IMR-90 (cell line): ENCODE results near the gene LCAT. TPM values are rescaled to one million over a fixed set of nuclear protein-coding genes. Genes with fewer than 3 reads are reported as not detected.

Experiments
- ATAC-seq: fragments of 200-7000 bp; cut with Tn5 transposase; 2 replicates; pipeline ENCODE4 v1.9.1; 2020; ENCODE audit warnings: low read depth, mild to moderate bottlenecking, moderate library complexity
- BruUV-seq: library from RNA; stranded (reverse); fragments of 400-500 nt; replicated peaks from 2 replicates; lab custom pipeline; 2021; lab: Mats Ljungman, UMichigan
- CTCF ChIA-PET: fragments of 300-600 bp; formaldehyde crosslinking; extraction: SDS; loops from one replicate; lab custom pipeline; 2021; ENCODE audit warnings: antibody characterized with exemption; lab: Yijun Ruan, JAX
- POLR2A ChIA-PET: fragments of 300-600 bp; sonication (Branson Sonifier 250); formaldehyde crosslinking; loops from one replicate; lab custom pipeline; 2022; ENCODE audit warnings: antibody characterized with exemption; ENCODE audit not compliant: unreplicated experiment; lab: Charles Lee
- DNase-seq: peaks from one replicate; pipeline ENCODE4 v3.0.0; 2013
- H2AFZ ChIP-seq: replicated peaks from 2 replicates; pipeline ENCODE3; 2013; ENCODE audit warnings: low read length, mild to moderate bottlenecking; ENCODE audit not compliant: poor library complexity
- H2AK5ac ChIP-seq: 2 replicates; pipeline ENCODE4 v1.6.1; 2013; ENCODE audit warnings: low read depth, low read length, inconsistent platforms
- H2AK9ac ChIP-seq: replicated peaks from 2 replicates; pipeline ENCODE3; 2013; ENCODE audit warnings: mild to moderate bottlenecking, low read depth, low read length, moderate library complexity; ENCODE audit not compliant: poor library complexity
- H2BK120ac ChIP-seq: 2 replicates; pipeline ENCODE4 v1.6.1; 2013; ENCODE audit warnings: low read depth, low read length, inconsistent platforms
- H2BK15ac ChIP-seq: 3 replicates; pipeline ENCODE4 v1.6.1; 2013; ENCODE audit warnings: low read depth, low read length, inconsistent platforms
- H2BK20ac ChIP-seq: 2 replicates; pipeline ENCODE4 v1.6.1; 2013; ENCODE audit warnings: low read depth, mild to moderate bottlenecking, inconsistent platforms, low read length, moderate library complexity
- H2BK5ac ChIP-seq: 2 replicates; pipeline ENCODE4 v1.6.1; 2013; ENCODE audit warnings: mild to moderate bottlenecking, low read depth, low read length, inconsistent platforms; ENCODE audit not compliant: poor library complexity, severe bottlenecking
- H3K14ac ChIP-seq: replicated peaks from 2 replicates; pipeline ENCODE4 v1.6.1; 2013; ENCODE audit warnings: low read depth, low read length, inconsistent platforms
- H3K18ac ChIP-seq: 2 replicates; pipeline ENCODE4 v1.6.1; 2013; ENCODE audit warnings: low read depth, low read length, control low read depth
- H3K23ac ChIP-seq: 2 replicates; pipeline ENCODE4 v1.6.1; 2013; ENCODE audit warnings: low read depth, low read length, inconsistent platforms
- H3K27ac ChIP-seq: 2 replicates; pipeline ENCODE4 v1.5.1; 2013; ENCODE audit warnings: mild to moderate bottlenecking, control low read depth, low read length; ENCODE audit not compliant: insufficient read depth
- H3K27me3 ChIP-seq: 2 replicates; pipeline ENCODE4 v1.6.1; 2013; ENCODE audit warnings: low read length; ENCODE audit not compliant: control insufficient read depth, insufficient read depth
- H3K36me3 ChIP-seq: 2 replicates; pipeline ENCODE4 v1.6.1; 2013; ENCODE audit warnings: low read length, mixed read lengths; ENCODE audit not compliant: control insufficient read depth, insufficient read depth
- H3K4ac ChIP-seq: 2 replicates; pipeline ENCODE4 v1.6.1; 2013; ENCODE audit warnings: low read depth, low read length, inconsistent platforms
- H3K4me1 ChIP-seq: 2 replicates; pipeline ENCODE4 v1.6.1; 2013; ENCODE audit warnings: low read length, mixed read lengths; ENCODE audit not compliant: control insufficient read depth, insufficient read depth
- H3K4me2 ChIP-seq: 2 replicates; pipeline ENCODE4 v1.6.1; 2013; ENCODE audit warnings: low read depth, mild to moderate bottlenecking, control low read depth, low read length, moderate library complexity
- H3K4me3 ChIP-seq: 2 replicates; pipeline ENCODE4 v1.5.1; 2013; ENCODE audit warnings: low read depth, mild to moderate bottlenecking, control low read depth, low read length, moderate library complexity; ENCODE audit not compliant: insufficient read depth
- H3K56ac ChIP-seq: 2 replicates; pipeline ENCODE4 v1.6.1; 2013; ENCODE audit warnings: low read length, inconsistent platforms; ENCODE audit not compliant: insufficient read depth; ENCODE audit errors: extremely low read depth
- H3K79me1 ChIP-seq, 2 experiments: 2 replicates each; pipeline ENCODE4 v1.6.1; 2013; ENCODE audit warnings: low read length in 2 of 2, inconsistent platforms in 1 of 2, low read depth in 1 of 2
- H3K9ac ChIP-seq: 2 replicates; pipeline ENCODE4 v1.6.1; 2013; ENCODE audit warnings: low read depth, low read length, control low read depth
- H3K9me1 ChIP-seq: 2 replicates; pipeline ENCODE4 v1.6.1; 2013; ENCODE audit warnings: low read length, inconsistent platforms; ENCODE audit not compliant: insufficient read depth
- H3K9me3 ChIP-seq: 2 replicates; pipeline ENCODE4 v1.6.1; 2013; ENCODE audit warnings: low read length; ENCODE audit not compliant: control insufficient read depth, insufficient read depth
- H4K20me1 ChIP-seq: 2 replicates; pipeline ENCODE4 v1.6.1; 2013; ENCODE audit warnings: low read length, inconsistent platforms; ENCODE audit not compliant: insufficient read depth
- H4K5ac ChIP-seq: 2 replicates; pipeline ENCODE4 v1.6.1; 2013; ENCODE audit warnings: mild to moderate bottlenecking, low read depth, low read length, control low read depth
- H4K8ac ChIP-seq, 2 experiments: 2 replicates each; pipeline ENCODE4 v1.6.1; 2013; ENCODE audit warnings: low read depth in 2 of 2, low read length in 2 of 2, control low read depth in 1 of 2, inconsistent platforms in 1 of 2
- H4K91ac ChIP-seq: 2 replicates; pipeline ENCODE4 v1.6.1; 2013; ENCODE audit warnings: low read depth, low read length, inconsistent platforms; ENCODE audit not compliant: insufficient read depth
- BHLHE40 ChIP-seq: fragments of 150-350 bp; IDR thresholded peaks from 2 replicates; pipeline ENCODE4 v1.6.1; 2016; ENCODE audit warnings: mild to moderate bottlenecking, low read depth, low read length
- CHD1 ChIP-seq: IDR thresholded peaks from 2 replicates; pipeline ENCODE4 v1.6.1; 2012; ENCODE audit warnings: low read depth, low read length, improper control_type of control experiment
- CTCF ChIP-seq: conservative IDR thresholded peaks from 2 replicates; pipeline ENCODE4 v1.5.1; 2012; ENCODE audit warnings: mild to moderate bottlenecking, low read depth, low read length, improper control_type of control experiment
- FOS ChIP-seq: fragments of 150-350 bp; IDR thresholded peaks from 2 replicates; pipeline ENCODE4 v1.6.1; 2016; ENCODE audit warnings: low read depth, low read length
- MAFK ChIP-seq: IDR thresholded peaks from 2 replicates; pipeline ENCODE4 v1.6.1; 2012; ENCODE audit warnings: low read depth, low read length, improper control_type of control experiment
- MXI1 ChIP-seq: IDR thresholded peaks from 2 replicates; pipeline ENCODE4 v1.6.1; 2012; ENCODE audit warnings: low read depth, mild to moderate bottlenecking, low read length, moderate library complexity, borderline replicate concordance
- RAD21 ChIP-seq: IDR thresholded peaks from 2 replicates; pipeline ENCODE4 v1.6.1; 2012; ENCODE audit warnings: low read length, improper control_type of control experiment
- RCOR1 ChIP-seq: IDR thresholded peaks from 2 replicates; pipeline ENCODE4 v1.6.1; 2012; ENCODE audit warnings: mild to moderate bottlenecking, low read length, improper control_type of control experiment; ENCODE audit not compliant: insufficient replicate concordance
- RFX5 ChIP-seq: IDR thresholded peaks from 2 replicates; pipeline ENCODE4 v1.8.0; 2012; ENCODE audit warnings: low read depth, mild to moderate bottlenecking, low read length, moderate library complexity
- SMC3 ChIP-seq: fragments of 150-350 bp; IDR thresholded peaks from 2 replicates; pipeline ENCODE4 v1.6.1; 2016; ENCODE audit warnings: low read depth, mild to moderate bottlenecking, antibody characterized with exemption, low read length, moderate library complexity
- USF2 ChIP-seq: fragments of 150-350 bp; IDR thresholded peaks from 2 replicates; pipeline ENCODE4 v1.6.1; 2017; ENCODE audit warnings: mild to moderate bottlenecking, antibody characterized with exemption, low read length, low read depth
- WGBS, 2 experiments: methylation state at CpG; one replicate each; pipeline versions ENCODE4 v1.1.5 to v1.1.7; 2013; ENCODE audit warnings: missing lambda C conversion rate in 2 of 2; ENCODE audit not compliant: insufficient read length in 1 of 2; ENCODE audit errors: extremely low coverage in 2 of 2; 5-methylcytosine and 5-hydroxymethylcytosine counted together
- dilution Hi-C: fragments of 300-500 bp; cut with HindIII; formaldehyde crosslinking; loops from one replicate; pipeline ENCODE4 v1.14.3; 2018; ENCODE audit warnings: low sequenced_read_pairs; ENCODE audit not compliant: unreplicated experiment
- in situ Hi-C: fragments of 300-500 bp; cut with MboI; formaldehyde crosslinking; loops from 3 replicates; pipeline ENCODE4 v1.14.3; 2019; ENCODE audit warnings: low sequenced_read_pairs, inconsistent platforms, mixed read lengths
- intact Hi-C: fragments of 100-400 bp; cut with micrococcal nuclease; formaldehyde crosslinking; loops from 2 replicates; pipeline ENCODE4 v1.10.0; 2022
- polyA plus RNA-seq, 3 experiments: library from polyadenylated mRNA; depleted of rRNA; stranded (reverse); fragments of >200 nt; gene quantifications; 2 replicates each; pipeline ENCODE4 v1.2.3, GENCODE V29; 2012; ENCODE audit warnings: low replicate concordance in 1 of 3
- total RNA-seq: library from RNA; depleted of rRNA; stranded (reverse); fragments of >200 nt; gene quantifications from 2 replicates; pipeline ENCODE4 v1.2.3, GENCODE V29; 2012

Gene LCAT
- total and polyA plus RNA-seq, 2 of the 4 experiments (the other 2 are of a cell fraction), result 1.4 to 18.8 TPM

- Histone ChIP-seq H4K91ac (no peak overlapping the region), H3K9me1 (peaks cover 28% of the 10 kb centered on the region), H3K14ac (no peak overlapping the region), H3K79me1 (peaks cover 22 to 70% of the 10 kb centered on the region in 2 experiments), H2BK20ac (no peak overlapping the region), H3K4me1 (peaks cover 6% of the 10 kb centered on the region), H3K23ac (no peak overlapping the region), H3K4me2 (no peak overlapping the region), H4K20me1 (peaks cover 42% of the 10 kb centered on the region), H3K27me3 (no peaks in the 10 kb centered on the region), H2BK15ac (no peak overlapping the region), H3K36me3 (peaks cover 11% of the 10 kb centered on the region), H2BK5ac (no peak overlapping the region), H3K9ac (no peak overlapping the region), H4K8ac (no peak overlapping the region), H2AK9ac (no peak overlapping the region), H3K18ac (no peak overlapping the region), H3K4me3 (no peak overlapping the region), H2AFZ (no peak overlapping the region), H3K9me3 (no peaks in the 10 kb centered on the region), H2AK5ac (no peak overlapping the region), H3K4ac (no peak overlapping the region), H3K27ac (no peak overlapping the region), H2BK120ac (no peak overlapping the region), H4K5ac (no peak overlapping the region), H3K56ac (no peak overlapping the region)
- DNase-seq, result no peak
- intact Hi-C loops (loop anchor here (1.0 kb wide), 1 partner anchor 17 kb away; the partner anchor contains the start of gene NRN1L), dilution Hi-C loops (no loop called here), in situ Hi-C loops (no loop called here)
- TF ChIP-seq RAD21, result no peak
- no peak for TF ChIP-seq CTCF
- TF ChIP-seq MAFK, result no peak
- TF ChIP-seq CHD1, result no peak
- no peak for TF ChIP-seq USF2
- no peak for TF ChIP-seq RFX5
- TF ChIP-seq MXI1, result no peak
- TF ChIP-seq RCOR1, result no peak
- no peak for TF ChIP-seq FOS
- TF ChIP-seq BHLHE40, result no peak
- TF ChIP-seq SMC3, result no peak
- ChIA-PET CTCF (no interaction called here), POLR2A (no interaction called here)
- WGBS, 2 experiments, result no CpG with 5 or more reads among the region's 5 CpGs
- no peak for ATAC-seq
- no TSS peak for BruUV-seq
Measured at GRCh38 chr16:67901734-67902133, 42.2 kb downstream of the LCAT start.
